CD14-positive monocyte (primary cell): Measurements from ENCODE around the gene SUN5. TPM values are rescaled to one million over a fixed set of nuclear protein-coding genes. Genes with fewer than 3 reads are reported as not detected.

ENCODE experiments used
- DNase-seq, 3 donors: peaks; one replicate each; pipeline ENCODE4 v3.0.0-alpha.2; 2011 to 2022
- H2AFZ ChIP-seq: 2 replicates; pipeline ENCODE4 v1.6.0; 2012; ENCODE audit warnings: mild to moderate bottlenecking, low read depth, low read length, inconsistent platforms; ENCODE audit not compliant: insufficient read depth, poor library complexity, severe bottlenecking
- H3K27ac ChIP-seq, 2 donors: 1 replicate in 1 of 2; 2 replicates in 1 of 2; pipeline ENCODE4 v1.5.1; 2012 to 2013; ENCODE audit warnings: low read length in 2 of 2, control low read depth in 1 of 2, inconsistent platforms in 1 of 2, low read depth in 1 of 2, mild to moderate bottlenecking in 1 of 2
- H3K27me3 ChIP-seq, 2 donors: one replicate each; pipeline versions ENCODE4 v1.6.0 to v1.6.1; 2011 to 2013; ENCODE audit warnings: low read length in 2 of 2; ENCODE audit not compliant: control insufficient read depth in 2 of 2, insufficient read depth in 2 of 2
- H3K36me3 ChIP-seq, 2 donors: replicated peaks in 1 of 2; 1 replicate in 1 of 2; 2 replicates in 1 of 2; pipeline versions ENCODE4 v1.5.1 to v1.6.1; 2012 to 2013; ENCODE audit warnings: low read length in 2 of 2, control low read depth in 1 of 2, inconsistent platforms in 1 of 2, mild to moderate bottlenecking in 1 of 2; ENCODE audit not compliant: insufficient read depth in 2 of 2, control insufficient read depth in 1 of 2
- H3K4me1 ChIP-seq, 2 donors: 1 replicate in 1 of 2; 2 replicates in 1 of 2; pipeline versions ENCODE4 v1.5.1 to v1.6.1; 2012 to 2013; ENCODE audit warnings: low read length in 2 of 2, control low read depth in 1 of 2, inconsistent platforms in 1 of 2, mild to moderate bottlenecking in 1 of 2, moderate library complexity in 1 of 2; ENCODE audit not compliant: insufficient read depth in 2 of 2, control insufficient read depth in 1 of 2
- H3K4me2 ChIP-seq: replicated peaks from 2 replicates; pipeline ENCODE3; 2012; ENCODE audit warnings: low read length, moderate library complexity, mild to moderate bottlenecking; ENCODE audit not compliant: poor library complexity, severe bottlenecking; ENCODE audit errors: extremely low read depth
- H3K4me3 ChIP-seq, 3 experiments: fragments of 200-600 bp in 1 of 3; sonication (generic) in 1 of 3; replicated peaks in 1 of 3; 1 replicate in 2 of 3; 2 replicates in 1 of 3; pipeline ENCODE4 v1.5.1; 2011 to 2013; ENCODE audit warnings: low read length in 3 of 3, mild to moderate bottlenecking in 3 of 3, control low read depth in 2 of 3, low read depth in 2 of 3, inconsistent platforms in 1 of 3, moderate library complexity in 1 of 3
- H3K79me2 ChIP-seq: 2 replicates; pipeline ENCODE4 v1.6.0; 2012; ENCODE audit warnings: mild to moderate bottlenecking, control low read depth, inconsistent platforms, low read length, moderate library complexity; ENCODE audit not compliant: insufficient read depth
- H3K9ac ChIP-seq: 2 replicates; pipeline ENCODE4 v1.6.0; 2017; ENCODE audit warnings: low read length, mild to moderate bottlenecking; ENCODE audit not compliant: insufficient read depth, poor library complexity, severe bottlenecking
- H3K9me3 ChIP-seq, 2 donors: replicated peaks in 1 of 2; 1 replicate in 1 of 2; 2 replicates in 1 of 2; pipeline versions ENCODE4 v1.5.1 to v1.6.1; 2012 to 2013; ENCODE audit warnings: low read length in 2 of 2, control low read depth in 1 of 2; ENCODE audit not compliant: control insufficient read depth in 1 of 2, insufficient read depth in 1 of 2
- H4K20me1 ChIP-seq: 2 replicates; pipeline ENCODE4 v1.6.0; 2012; ENCODE audit warnings: mild to moderate bottlenecking, low read length, control low read depth, moderate library complexity; ENCODE audit not compliant: insufficient read depth
- H3K27ac Mint-ChIP-seq, 7 donors: one replicate each; pipeline ENCODE4 v1.8.0; 2020; ENCODE audit warnings: mild to moderate bottlenecking in 7 of 7, mixed read lengths in 7 of 7, moderate library complexity in 6 of 7, inconsistent platforms in 2 of 7
- H3K27me3 Mint-ChIP-seq, 3 donors: one replicate each; pipeline ENCODE4 v1.8.0; 2021 to 2022; ENCODE audit warnings: low read depth in 3 of 3, mild to moderate bottlenecking in 3 of 3, mixed read lengths in 3 of 3, moderate library complexity in 3 of 3, inconsistent platforms in 1 of 3
- H3K36me3 Mint-ChIP-seq, 2 donors: one replicate each; pipeline ENCODE4 v1.8.0; 2020; ENCODE audit warnings: mixed read lengths in 2 of 2, inconsistent platforms in 1 of 2, mild to moderate bottlenecking in 1 of 2
- H3K4me1 Mint-ChIP-seq: one replicate; pipeline ENCODE4 v1.8.0; 2020; ENCODE audit warnings: mild to moderate bottlenecking, mixed read lengths
- H3K4me3 Mint-ChIP-seq, 2 donors: one replicate each; pipeline ENCODE4 v1.8.0; 2020; ENCODE audit warnings: mild to moderate bottlenecking in 2 of 2, mixed read lengths in 2 of 2, moderate library complexity in 1 of 2
- H3K9me3 Mint-ChIP-seq, 7 donors: one replicate each; pipeline ENCODE4 v1.8.0; 2020 to 2022; ENCODE audit warnings: mixed read lengths in 7 of 7, mild to moderate bottlenecking in 6 of 7, moderate library complexity in 6 of 7, inconsistent platforms in 2 of 7
- WGBS: methylation state at CpG from one replicate; pipeline ENCODE4 v1.1.5; 2013; ENCODE audit warnings: missing lambda C conversion rate; ENCODE audit not compliant: insufficient coverage; 5-methylcytosine and 5-hydroxymethylcytosine counted together
- intact Hi-C, 2 donors: fragments of 100-400 bp; cut with micrococcal nuclease; formaldehyde crosslinking; loops; one replicate each; pipeline versions ENCODE4 v1.15.0 to v1.15.1; 2023
- polyA plus RNA-seq, 3 donors: library from polyadenylated mRNA; depleted of rRNA in 1 of 3; unstranded in 2 of 3; stranded (reverse) in 1 of 3; fragments of 300-500 nt in 2 of 3; fragments of >200 nt in 1 of 3; fragmentation: Illumina TruSeq in 2 of 3; gene quantifications; 1 replicate in 2 of 3; 2 replicates in 1 of 3; pipeline ENCODE4 v1.2.3, GENCODE V29; 2012 to 2021
- TF ChIP-seq, protein P1 (sequence below): fragments of 200-600 bp; IDR thresholded peaks from one replicate; pipeline ENCODE4 v1.8.0; 2022; ENCODE audit warnings: antibody characterized with exemption, mild to moderate bottlenecking

SUN5 gene
- polyA plus RNA-seq, 3 donors = not detected

DNA sequence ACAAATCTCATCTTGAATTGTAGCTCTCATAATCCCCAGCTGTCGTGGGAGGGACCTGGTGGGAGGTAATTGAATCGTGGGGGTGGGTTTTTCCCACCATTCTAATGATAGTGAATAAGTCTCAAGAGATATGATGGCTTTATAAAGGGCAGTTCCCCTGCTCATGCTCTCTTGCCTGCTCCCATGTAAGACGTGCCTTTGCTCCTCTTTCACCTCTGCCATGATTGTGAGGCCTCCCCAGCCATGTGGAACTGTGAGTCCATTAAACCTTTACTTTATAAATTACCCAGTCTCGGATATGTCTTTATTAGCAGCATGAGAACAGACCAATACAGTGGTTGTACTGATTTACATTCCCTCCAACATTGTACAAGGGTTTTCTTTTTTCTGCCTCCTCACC lies 69.7 kb downstream of the SUN5 start:
- no peaks in the 10 kb centered on the region for H4K20me1 ChIP-seq
- H3K4me1 ChIP-seq = no peaks in the 10 kb centered on the region
- H3K9me3 Mint-ChIP-seq = peaks cover 0 to 3% (median 2%) of the 10 kb centered on the region in 7 donors
- TF ChIP-seq, protein P1, sequence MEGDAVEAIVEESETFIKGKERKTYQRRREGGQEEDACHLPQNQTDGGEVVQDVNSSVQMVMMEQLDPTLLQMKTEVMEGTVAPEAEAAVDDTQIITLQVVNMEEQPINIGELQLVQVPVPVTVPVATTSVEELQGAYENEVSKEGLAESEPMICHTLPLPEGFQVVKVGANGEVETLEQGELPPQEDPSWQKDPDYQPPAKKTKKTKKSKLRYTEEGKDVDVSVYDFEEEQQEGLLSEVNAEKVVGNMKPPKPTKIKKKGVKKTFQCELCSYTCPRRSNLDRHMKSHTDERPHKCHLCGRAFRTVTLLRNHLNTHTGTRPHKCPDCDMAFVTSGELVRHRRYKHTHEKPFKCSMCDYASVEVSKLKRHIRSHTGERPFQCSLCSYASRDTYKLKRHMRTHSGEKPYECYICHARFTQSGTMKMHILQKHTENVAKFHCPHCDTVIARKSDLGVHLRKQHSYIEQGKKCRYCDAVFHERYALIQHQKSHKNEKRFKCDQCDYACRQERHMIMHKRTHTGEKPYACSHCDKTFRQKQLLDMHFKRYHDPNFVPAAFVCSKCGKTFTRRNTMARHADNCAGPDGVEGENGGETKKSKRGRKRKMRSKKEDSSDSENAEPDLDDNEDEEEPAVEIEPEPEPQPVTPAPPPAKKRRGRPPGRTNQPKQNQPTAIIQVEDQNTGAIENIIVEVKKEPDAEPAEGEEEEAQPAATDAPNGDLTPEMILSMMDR = no peak
- no peaks in the 10 kb centered on the region for H3K36me3 Mint-ChIP-seq
- H3K4me2 ChIP-seq = no peak overlapping the region
- no peaks in the 10 kb centered on the region for H3K27me3 ChIP-seq
- peaks cover 0 to 10% (median 7%) of the 10 kb centered on the region in 3 donors for H3K27me3 Mint-ChIP-seq
- DNase-seq = no peak
- H3K4me3 Mint-ChIP-seq = no peak overlapping the region
- no peaks in the 10 kb centered on the region for H3K36me3 ChIP-seq
- H3K79me2 ChIP-seq = no peaks in the 10 kb centered on the region
- intact Hi-C loops = no loop called here
- no peak overlapping the region for H2AFZ ChIP-seq
- H3K27ac Mint-ChIP-seq = no peak overlapping the region
- no peak overlapping the region for H3K27ac ChIP-seq
- H3K9me3 ChIP-seq = no peaks in the 10 kb centered on the region
- no peaks in the 10 kb centered on the region for H3K4me1 Mint-ChIP-seq
- 80% methylated on average over 1 of the region's 4 CpGs for WGBS
- H3K4me3 ChIP-seq = no peak overlapping the region
- H3K9ac ChIP-seq = no peak overlapping the region

Other genes starting within 250 kb of the SUN5 start
- under 1 TPM in 2 of 3 donors, not detected in 1; 0.39 to 0.44 TPM for gene DNMT3B, start 242.0 kb downstream of the SUN5 start, polyA plus RNA-seq
- gene MAPRE1, start 184.5 kb downstream of the SUN5 start, polyA plus RNA-seq = 100 to 1,000 TPM in 2 of 3 donors, 10 to 100 TPM in 1; 72.9 to 130 (median 118) TPM
- gene EFCAB8, start 145.5 kb downstream of the SUN5 start, polyA plus RNA-seq = under 1 TPM in 1 of 3 donors, not detected in 2; 0.45 TPM
- gene BPIFB2, start 3.3 kb upstream of the SUN5 start, polyA plus RNA-seq = not detected
- gene BPIFB6, start 27.2 kb upstream of the SUN5 start, polyA plus RNA-seq = not detected
- gene BPIFB3, start 49.5 kb upstream of the SUN5 start, polyA plus RNA-seq = not detected
- gene BPIFB4, start 75.2 kb upstream of the SUN5 start, polyA plus RNA-seq = not detected
- gene BPIFA2, start 163.7 kb upstream of the SUN5 start, polyA plus RNA-seq = not detected
- not detected for gene BPIFA3, start 212.9 kb upstream of the SUN5 start, polyA plus RNA-seq
- gene BPIFA1, start 231.6 kb upstream of the SUN5 start, polyA plus RNA-seq = not detected